Neural crest cell (in vitro differentiated cells): ENCODE results near the gene SHTN1. TPM values are rescaled to one million over a fixed set of nuclear protein-coding genes. Genes with fewer than 3 reads are reported as not detected.

Experiments used
- DNase-seq: peaks from one replicate; pipeline ENCODE4 v3.0.0; 2021; ENCODE audit warnings: low read depth, mixed read lengths, low spot score
- H3K27ac Mint-ChIP-seq: one replicate; pipeline ENCODE4 v1.8.0; 2021; ENCODE audit warnings: mild to moderate bottlenecking, mixed read lengths; ENCODE audit not compliant: unreplicated experiment
- H3K27me3 Mint-ChIP-seq: 2 replicates; pipeline ENCODE4 v1.8.0; 2021; ENCODE audit warnings: low read depth, mild to moderate bottlenecking, mixed read lengths
- H3K36me3 Mint-ChIP-seq: 2 replicates; pipeline ENCODE4 v1.8.0; 2021; ENCODE audit warnings: low read depth, mild to moderate bottlenecking, mixed read lengths
- H3K4me1 Mint-ChIP-seq: 2 replicates; pipeline ENCODE4 v1.8.0; 2021; ENCODE audit warnings: mixed read lengths
- H3K4me3 Mint-ChIP-seq: one replicate; pipeline ENCODE4 v1.8.0; 2021; ENCODE audit warnings: mild to moderate bottlenecking, mixed read lengths
- H3K9me3 Mint-ChIP-seq: 2 replicates; pipeline ENCODE4 v1.8.0; 2021; ENCODE audit warnings: mixed read lengths
- total RNA-seq: library from RNA; stranded (reverse); gene quantifications from 2 replicates; pipeline ENCODE4 v1.2.1, GENCODE V29; 2021
- TF ChIP-seq, protein P1 (sequence below): fragments of 200-600 bp; sonication (generic); conservative IDR thresholded peaks from 2 replicates; pipeline ENCODE4 v1.5.0; 2021; ENCODE audit warnings: antibody characterized with exemption, mild to moderate bottlenecking

The SHTN1 gene
- total RNA-seq, 1 donor from 2014 or later: 10.0 TPM

DNA sequence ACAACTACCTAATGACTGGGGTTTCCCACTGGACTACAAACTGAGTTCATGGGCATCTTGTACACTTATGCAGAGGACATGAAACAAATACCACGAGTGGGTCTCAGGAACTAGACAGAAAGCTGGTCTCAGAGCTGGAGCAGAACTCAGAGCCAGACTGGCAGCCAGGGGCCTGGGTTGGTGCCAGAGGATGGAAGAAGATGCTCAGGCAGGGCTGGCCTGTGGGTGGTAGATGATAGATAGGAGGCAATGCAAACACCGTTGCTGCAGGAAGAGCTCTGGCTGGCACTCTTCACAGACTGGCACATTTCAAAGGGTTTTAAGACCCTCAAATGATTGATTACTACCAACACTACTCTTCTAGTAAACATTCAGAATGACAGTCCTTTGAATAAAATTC is 126.9 kb downstream of the SHTN1 start:
- no peak overlapping the region for H3K4me3 Mint-ChIP-seq

DNA sequence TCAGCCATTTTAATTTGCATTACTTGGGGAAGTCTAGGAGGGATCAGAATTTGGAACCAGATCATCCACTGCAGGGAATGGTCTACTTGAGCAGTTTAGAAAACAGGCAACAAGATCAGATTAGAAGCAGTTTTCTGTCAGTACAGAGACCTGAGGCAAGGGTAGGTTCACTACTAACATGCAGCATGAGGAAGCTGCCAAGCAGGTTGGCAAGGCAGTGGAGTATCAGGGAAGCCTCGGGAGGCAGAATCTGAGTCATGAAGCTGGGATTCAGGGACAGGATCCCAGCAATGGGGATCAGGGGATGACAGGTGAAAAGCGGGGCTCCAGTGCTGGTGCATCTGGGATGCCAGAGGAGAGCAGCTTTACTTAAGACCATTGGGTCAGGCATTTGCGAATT is 127.6 kb downstream of the SHTN1 start:
- DNase-seq: no peak
- Mint-ChIP-seq H3K27me3 (peaks cover 82% of the 10 kb centered on the region), H3K36me3 (no peaks in the 10 kb centered on the region), H3K4me3 (no peak overlapping the region), H3K9me3 (no peaks in the 10 kb centered on the region), H3K4me1 (peaks cover 12% of the 10 kb centered on the region), H3K27ac (no peak overlapping the region)
- TF ChIP-seq, protein P1, sequence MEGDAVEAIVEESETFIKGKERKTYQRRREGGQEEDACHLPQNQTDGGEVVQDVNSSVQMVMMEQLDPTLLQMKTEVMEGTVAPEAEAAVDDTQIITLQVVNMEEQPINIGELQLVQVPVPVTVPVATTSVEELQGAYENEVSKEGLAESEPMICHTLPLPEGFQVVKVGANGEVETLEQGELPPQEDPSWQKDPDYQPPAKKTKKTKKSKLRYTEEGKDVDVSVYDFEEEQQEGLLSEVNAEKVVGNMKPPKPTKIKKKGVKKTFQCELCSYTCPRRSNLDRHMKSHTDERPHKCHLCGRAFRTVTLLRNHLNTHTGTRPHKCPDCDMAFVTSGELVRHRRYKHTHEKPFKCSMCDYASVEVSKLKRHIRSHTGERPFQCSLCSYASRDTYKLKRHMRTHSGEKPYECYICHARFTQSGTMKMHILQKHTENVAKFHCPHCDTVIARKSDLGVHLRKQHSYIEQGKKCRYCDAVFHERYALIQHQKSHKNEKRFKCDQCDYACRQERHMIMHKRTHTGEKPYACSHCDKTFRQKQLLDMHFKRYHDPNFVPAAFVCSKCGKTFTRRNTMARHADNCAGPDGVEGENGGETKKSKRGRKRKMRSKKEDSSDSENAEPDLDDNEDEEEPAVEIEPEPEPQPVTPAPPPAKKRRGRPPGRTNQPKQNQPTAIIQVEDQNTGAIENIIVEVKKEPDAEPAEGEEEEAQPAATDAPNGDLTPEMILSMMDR: no peak

More for the DNA sequence above, 126.9 kb downstream of the SHTN1 start:
- DNase-seq: no peak
- TF ChIP-seq, protein P1: no peak
- no peaks in the 10 kb centered on the region for H3K36me3 Mint-ChIP-seq
- H3K4me1 Mint-ChIP-seq: peaks cover 12% of the 10 kb centered on the region
- no peak overlapping the region for H3K27ac Mint-ChIP-seq
- H3K9me3 Mint-ChIP-seq: no peaks in the 10 kb centered on the region
- H3K27me3 Mint-ChIP-seq: peaks cover 81% of the 10 kb centered on the region

DNA sequence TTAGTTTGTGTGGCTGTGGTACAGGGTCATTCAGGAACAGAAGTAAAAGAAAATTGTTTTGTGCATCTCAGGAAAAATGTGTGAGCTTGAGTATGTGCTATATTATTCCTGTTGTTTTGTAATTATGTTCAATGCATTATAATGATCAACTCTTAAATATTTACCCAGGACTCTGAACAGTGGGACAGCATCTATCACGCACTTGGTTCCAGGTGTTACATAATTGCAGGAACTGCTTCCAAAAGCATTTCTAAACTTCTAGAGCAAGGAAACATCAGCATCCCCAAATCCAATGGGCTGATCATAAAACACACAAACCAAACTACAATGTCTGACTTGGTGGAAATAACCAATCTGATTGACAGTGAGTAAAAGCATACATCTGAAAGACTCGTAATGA is 129.1 kb downstream of the SHTN1 start:
- Mint-ChIP-seq H3K36me3 (no peaks in the 10 kb centered on the region), H3K27ac (no peak overlapping the region), H3K27me3 (peaks cover 76% of the 10 kb centered on the region), H3K4me3 (no peak overlapping the region), H3K9me3 (no peaks in the 10 kb centered on the region), H3K4me1 (peaks cover 12% of the 10 kb centered on the region)
- DNase-seq: no peak
- TF ChIP-seq, protein P1: no peak

DNA sequence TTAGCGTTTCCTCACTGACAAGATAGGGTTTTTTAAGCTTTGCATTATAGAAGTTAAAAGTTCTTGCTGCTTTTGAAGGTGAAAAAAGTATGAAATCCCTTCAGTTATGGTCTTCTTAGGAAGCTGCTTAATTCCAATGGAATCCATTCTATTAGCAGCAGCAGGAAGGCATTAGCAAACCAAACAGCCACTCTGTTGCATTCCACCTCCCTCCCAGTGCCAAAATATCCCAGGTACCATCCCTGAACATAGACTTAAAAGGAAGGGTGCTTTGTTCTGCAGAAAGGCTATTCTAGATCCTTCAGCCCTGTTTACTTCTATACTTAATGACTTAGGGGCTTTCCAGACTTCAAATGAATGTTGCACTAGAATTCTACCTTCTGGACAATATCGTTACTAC is 131.9 kb downstream of the SHTN1 start:
- Mint-ChIP-seq H3K4me3 (no peak overlapping the region), H3K27ac (no peak overlapping the region), H3K36me3 (no peaks in the 10 kb centered on the region)

DNA sequence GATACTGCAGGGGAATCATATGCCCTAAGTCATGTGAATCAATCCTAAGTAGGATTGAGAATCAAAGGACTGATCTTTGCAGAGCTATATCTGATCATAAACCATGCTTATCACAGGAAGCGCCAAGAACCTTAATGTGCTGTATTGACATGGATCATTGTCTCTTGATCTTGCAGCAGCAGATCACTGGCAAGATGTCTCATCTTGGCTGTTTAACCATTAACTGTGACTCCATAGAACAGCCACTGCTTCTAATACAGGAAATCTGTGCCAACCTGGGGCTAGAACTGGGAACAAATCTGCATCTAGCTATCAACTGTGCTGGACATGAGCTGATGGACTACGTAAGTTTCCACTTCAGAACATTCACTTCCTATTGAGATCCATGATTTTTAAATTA is 134.0 kb downstream of the SHTN1 start:
- Mint-ChIP-seq H3K4me1 (no peaks in the 10 kb centered on the region), H3K27me3 (peaks cover 42% of the 10 kb centered on the region), H3K27ac (no peak overlapping the region), H3K36me3 (no peaks in the 10 kb centered on the region), H3K4me3 (no peak overlapping the region), H3K9me3 (no peaks in the 10 kb centered on the region)
- DNase-seq: no peak
- TF ChIP-seq, protein P1: no peak

More for the DNA sequence above, 131.9 kb downstream of the SHTN1 start:
- Mint-ChIP-seq H3K4me1 (no peaks in the 10 kb centered on the region), H3K9me3 (no peaks in the 10 kb centered on the region), H3K27me3 (peaks cover 61% of the 10 kb centered on the region)
- no peak for DNase-seq
- TF ChIP-seq, protein P1: no peak

DNA sequence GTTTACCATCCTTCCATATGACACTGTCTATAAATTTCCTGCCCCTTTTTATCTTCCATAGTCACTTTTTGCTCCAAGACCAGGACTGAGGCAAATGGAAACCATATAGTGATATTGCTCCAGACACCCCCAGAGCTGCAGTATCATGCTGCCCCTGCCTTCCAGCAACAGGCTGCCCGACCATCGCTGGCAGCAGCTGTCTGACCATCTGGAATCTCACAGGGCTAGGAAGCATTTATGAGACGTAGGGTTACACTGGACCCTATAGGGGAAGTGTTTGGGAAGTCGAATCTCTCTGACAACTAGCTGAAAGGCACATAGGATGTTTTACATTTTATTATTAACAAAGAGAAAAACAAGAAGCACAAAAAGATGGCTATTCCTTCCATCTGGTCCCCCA is 136.3 kb downstream of the SHTN1 start:
- Mint-ChIP-seq H3K9me3 (no peaks in the 10 kb centered on the region), H3K27ac (no peak overlapping the region), H3K27me3 (peaks cover 26% of the 10 kb centered on the region), H3K36me3 (no peaks in the 10 kb centered on the region), H3K4me1 (no peaks in the 10 kb centered on the region), H3K4me3 (no peak overlapping the region)
- TF ChIP-seq, protein P1: no peak
- no peak for DNase-seq
